HEK293T (cell line): ENCODE results near the gene LGALS12.

ENCODE experiments used
- CTCF ChIA-PET: fragments of 350-600 bp; formaldehyde crosslinking; extraction: SDS; loops from one replicate; lab custom pipeline; 2021; ENCODE audit warnings: antibody characterized with exemption, inconsistent platforms; lab: Yijun Ruan, JAX
- POLR2A ChIA-PET: fragments of 350-600 bp; formaldehyde crosslinking; extraction: SDS; loops from one replicate; lab custom pipeline; 2020; ENCODE audit warnings: antibody characterized with exemption, inconsistent platforms; lab: Yijun Ruan, JAX
- DNase-seq: peaks from one replicate; pipeline ENCODE4 v3.0.0; 2012; ENCODE audit warnings: mixed read lengths; ENCODE audit errors: extremely low spot score
- ARNT ChIP-seq: fragments of 450-650 bp; IDR thresholded peaks from 2 replicates; pipeline ENCODE4 v1.6.1; 2017; ENCODE audit warnings: mild to moderate bottlenecking
- BHLHE40 ChIP-seq: fragments of 450-650 bp; IDR thresholded peaks from 2 replicates; pipeline ENCODE4 v1.6.1; 2016; ENCODE audit warnings: mild to moderate bottlenecking, moderate library complexity, borderline replicate concordance
- CTBP1 ChIP-seq: fragments of 450-650 bp; IDR thresholded peaks from 2 replicates; pipeline ENCODE4 v1.6.1; 2016; ENCODE audit warnings: borderline replicate concordance
- ELF4 ChIP-seq: fragments of 450-650 bp; IDR thresholded peaks from 2 replicates; pipeline ENCODE4 v1.6.1; 2017; ENCODE audit warnings: antibody characterized with exemption
- FOXA1 ChIP-seq: fragments of 450-650 bp; IDR thresholded peaks from 2 replicates; pipeline ENCODE4 v1.6.1; 2016; ENCODE audit warnings: mild to moderate bottlenecking
- FOXK2 ChIP-seq: fragments of 450-650 bp; IDR thresholded peaks from 2 replicates; pipeline ENCODE4 v1.6.1; 2016; ENCODE audit warnings: mild to moderate bottlenecking
- FOXM1 ChIP-seq: fragments of 450-650 bp; IDR thresholded peaks from 2 replicates; pipeline ENCODE4 v1.6.1; 2017; ENCODE audit warnings: mild to moderate bottlenecking, borderline replicate concordance
- HDGF ChIP-seq: fragments of 450-650 bp; IDR thresholded peaks from 2 replicates; pipeline ENCODE4 v1.6.1; 2017; ENCODE audit warnings: antibody characterized with exemption, borderline replicate concordance
- L3MBTL2 ChIP-seq: fragments of 450-650 bp; conservative IDR thresholded peaks from 2 replicates; pipeline ENCODE4 v1.6.1; 2016; ENCODE audit warnings: mild to moderate bottlenecking
- LEF1 ChIP-seq: fragments of 450-650 bp; IDR thresholded peaks from 2 replicates; pipeline ENCODE4 v1.6.1; 2017; ENCODE audit warnings: mild to moderate bottlenecking, borderline replicate concordance
- NFRKB ChIP-seq: fragments of 450-650 bp; IDR thresholded peaks from 2 replicates; pipeline ENCODE4 v1.6.1; 2016; ENCODE audit warnings: mild to moderate bottlenecking, moderate library complexity
- SP1 ChIP-seq: fragments of 450-650 bp; IDR thresholded peaks from 2 replicates; pipeline ENCODE4 v1.6.1; 2017
- SUZ12 ChIP-seq: fragments of 450-650 bp; IDR thresholded peaks from 2 replicates; pipeline ENCODE4 v1.6.1; 2016; ENCODE audit warnings: mild to moderate bottlenecking
- TARDBP ChIP-seq: fragments of 450-650 bp; IDR thresholded peaks from 2 replicates; pipeline ENCODE4 v1.6.1; 2016
- ZNF384 ChIP-seq: fragments of 450-650 bp; IDR thresholded peaks from 2 replicates; pipeline ENCODE4 v1.6.1; 2016
- TF ChIP-seq, protein P1 (sequence below): fragments of 450-650 bp; IDR thresholded peaks from 2 replicates; pipeline ENCODE4 v1.6.1; 2016

Gene LGALS12

DNA sequence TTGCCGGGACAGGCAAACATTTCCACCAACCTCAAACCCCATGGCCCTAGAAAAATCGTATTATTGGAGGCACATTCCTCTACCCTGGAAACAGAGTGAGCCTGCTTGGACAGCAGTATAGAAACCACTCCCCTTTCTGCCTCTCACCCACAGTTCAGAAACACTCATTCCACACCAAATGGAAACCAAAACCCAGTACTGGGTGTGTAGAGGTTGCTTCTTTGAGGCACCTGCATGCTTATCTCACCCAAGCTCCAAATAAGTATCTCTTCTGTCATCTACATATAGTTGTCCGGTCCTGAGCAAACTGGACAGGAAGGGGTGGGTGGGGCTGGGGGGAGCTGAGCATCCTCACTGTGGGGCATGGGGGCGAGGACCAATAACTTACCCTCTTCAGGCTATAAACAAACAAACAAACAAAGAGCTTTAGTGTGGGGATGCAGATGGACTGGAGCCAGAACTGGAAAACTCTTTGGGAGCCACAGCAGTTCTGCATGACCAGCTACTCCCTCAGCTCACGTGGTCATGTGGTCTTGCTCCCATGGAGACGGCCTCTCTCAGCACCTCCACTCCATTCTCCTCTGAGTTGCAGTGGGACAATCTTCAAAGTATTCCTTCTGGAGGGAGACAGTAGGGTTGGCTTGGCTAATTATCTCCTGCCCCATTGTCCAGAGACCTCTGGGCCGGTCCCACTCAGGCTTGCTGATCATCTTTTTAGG lies 58.3 kb downstream of the LGALS12 start:
- no peak for DNase-seq
- POLR2A ChIA-PET, result no interaction called here

DNA sequence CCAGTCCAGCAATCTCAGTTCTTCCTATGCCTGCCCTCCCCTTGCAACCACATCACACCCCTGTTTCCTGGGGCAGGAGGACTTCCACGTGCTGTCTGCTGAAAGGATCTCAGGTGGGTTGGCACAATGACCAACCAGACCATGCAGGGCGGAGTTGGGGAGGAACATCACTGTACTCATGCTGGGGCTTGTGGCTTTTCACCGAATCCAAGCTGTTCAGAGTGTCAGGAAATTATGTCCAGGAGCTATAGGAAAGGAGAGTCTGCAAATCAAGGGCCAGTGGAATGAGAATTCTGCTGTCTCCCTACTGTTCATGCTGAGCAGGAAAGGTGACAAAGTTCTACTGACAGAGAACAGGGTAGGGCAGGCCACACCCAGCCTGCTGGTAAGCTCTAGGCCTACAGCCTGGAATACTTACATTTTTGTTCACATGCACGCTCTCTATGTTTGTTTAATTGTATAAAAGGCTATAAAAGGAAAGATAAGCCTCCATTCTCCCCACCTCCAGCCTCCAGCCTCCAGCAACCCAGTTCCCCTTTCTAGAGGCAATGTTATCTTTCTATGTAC lies 59.0 kb downstream of the LGALS12 start:
- CTCF ChIA-PET, result interaction anchor here (0.7 kb wide), 1 partner anchor 28 kb away, joined by 3 read pairs; no protein-coding TSS in a partner anchor
- POLR2A ChIA-PET, result no interaction called here
- DNase-seq, result no peak
- TF ChIP-seq FOXA1 (no peak), HDGF (no peak), BHLHE40 (no peak), NFRKB (no peak), TARDBP (no peak), ELF4 (no peak), SUZ12 (no peak), LEF1 (no peak), CTBP1 (no peak), ZNF384 (no peak), FOXK2 (no peak), FOXM1 (no peak), ARNT (no peak), L3MBTL2 (no peak), SP1 (no peak)
- TF ChIP-seq, protein P1, sequence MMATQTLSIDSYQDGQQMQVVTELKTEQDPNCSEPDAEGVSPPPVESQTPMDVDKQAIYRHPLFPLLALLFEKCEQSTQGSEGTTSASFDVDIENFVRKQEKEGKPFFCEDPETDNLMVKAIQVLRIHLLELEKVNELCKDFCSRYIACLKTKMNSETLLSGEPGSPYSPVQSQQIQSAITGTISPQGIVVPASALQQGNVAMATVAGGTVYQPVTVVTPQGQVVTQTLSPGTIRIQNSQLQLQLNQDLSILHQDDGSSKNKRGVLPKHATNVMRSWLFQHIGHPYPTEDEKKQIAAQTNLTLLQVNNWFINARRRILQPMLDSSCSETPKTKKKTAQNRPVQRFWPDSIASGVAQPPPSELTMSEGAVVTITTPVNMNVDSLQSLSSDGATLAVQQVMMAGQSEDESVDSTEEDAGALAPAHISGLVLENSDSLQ, result no peak

More for the DNA sequence above, 58.3 kb downstream of the LGALS12 start:
- CTCF ChIA-PET, result interaction anchor here (0.6 kb wide), 1 partner anchor 21 kb away, joined by 5 read pairs; no protein-coding TSS in a partner anchor
- TF ChIP-seq TARDBP, result no peak
- no peak for TF ChIP-seq FOXK2
- TF ChIP-seq FOXA1, result no peak
- TF ChIP-seq SP1, result no peak
- TF ChIP-seq BHLHE40, result no peak
- TF ChIP-seq L3MBTL2, result no peak
- TF ChIP-seq NFRKB, result no peak
- TF ChIP-seq ARNT, result no peak
